NCI-H524 (cell line): ENCODE results near the gene PRKCH.

ENCODE experiments used
- DNase-seq, 2 experiments: peaks; one replicate each; lab custom pipeline; 2025; lab: John Stamatoyannopoulos, UW

PRKCH gene

GRCh38 chr14:61365667-61366212, 44.4 kb downstream of the PRKCH start:
- no peak for DNase-seq

- DNase-seq: no peak
These were observed 46.8 kb downstream of the PRKCH start for GRCh38 chr14:61368114-61368710.

GRCh38 chr14:61368781-61369453, 47.5 kb downstream of the PRKCH start:
- DNase-seq: no peak

- DNase-seq: no peak
These were observed 48.1 kb downstream of the PRKCH start for GRCh38 chr14:61369454-61369810.

GRCh38 chr14:61372379-61372778, 51.0 kb downstream of the PRKCH start:
- no peak for DNase-seq

- no peak for DNase-seq
These were observed 51.6 kb downstream of the PRKCH start for GRCh38 chr14:61372842-61373555.

GRCh38 chr14:61374284-61374683, 52.9 kb downstream of the PRKCH start:
- no peak for DNase-seq

DNA sequence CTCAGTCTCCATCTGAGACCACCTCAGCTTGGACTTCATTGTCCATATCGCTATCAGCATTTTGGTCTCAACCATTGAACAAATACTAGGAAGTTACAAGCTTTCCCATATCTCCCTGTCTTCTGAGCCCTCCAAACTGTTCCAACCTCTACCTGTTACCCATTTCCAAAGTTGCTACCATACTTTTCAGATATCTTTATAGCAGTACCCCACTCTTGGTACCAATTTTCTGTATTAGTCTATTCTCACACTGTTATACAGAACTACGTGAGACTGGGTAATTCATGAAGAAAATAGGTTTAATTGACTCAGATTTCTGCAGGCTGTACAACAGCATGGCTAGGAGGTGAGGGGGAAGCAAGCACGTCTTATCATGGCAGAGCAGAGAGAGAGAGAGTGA, 53.8 kb downstream of the PRKCH start:
- DNase-seq: no peak

DNA sequence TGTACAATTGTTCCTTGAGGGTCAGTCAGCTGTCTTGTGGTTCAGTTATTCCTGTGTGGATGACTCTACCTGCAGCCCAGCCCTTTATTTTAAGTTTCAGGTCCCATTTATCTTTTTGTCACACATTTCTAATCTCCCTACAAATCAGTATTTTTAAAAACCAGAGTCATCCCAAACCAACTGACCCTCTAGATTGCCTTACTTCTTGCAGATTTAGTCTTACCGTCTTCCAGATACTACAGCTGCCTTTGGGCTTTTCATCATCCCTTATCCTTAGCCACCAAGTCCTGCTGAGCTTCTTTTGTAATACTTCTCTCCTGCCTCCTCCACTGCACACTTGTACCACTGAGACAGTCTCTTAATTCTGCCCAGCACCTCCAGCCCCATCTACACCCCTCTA, 54.9 kb downstream of the PRKCH start:
- DNase-seq: no peak

- no peak for DNase-seq
These were observed 56.4 kb downstream of the PRKCH start for GRCh38 chr14:61377749-61378148.

DNA sequence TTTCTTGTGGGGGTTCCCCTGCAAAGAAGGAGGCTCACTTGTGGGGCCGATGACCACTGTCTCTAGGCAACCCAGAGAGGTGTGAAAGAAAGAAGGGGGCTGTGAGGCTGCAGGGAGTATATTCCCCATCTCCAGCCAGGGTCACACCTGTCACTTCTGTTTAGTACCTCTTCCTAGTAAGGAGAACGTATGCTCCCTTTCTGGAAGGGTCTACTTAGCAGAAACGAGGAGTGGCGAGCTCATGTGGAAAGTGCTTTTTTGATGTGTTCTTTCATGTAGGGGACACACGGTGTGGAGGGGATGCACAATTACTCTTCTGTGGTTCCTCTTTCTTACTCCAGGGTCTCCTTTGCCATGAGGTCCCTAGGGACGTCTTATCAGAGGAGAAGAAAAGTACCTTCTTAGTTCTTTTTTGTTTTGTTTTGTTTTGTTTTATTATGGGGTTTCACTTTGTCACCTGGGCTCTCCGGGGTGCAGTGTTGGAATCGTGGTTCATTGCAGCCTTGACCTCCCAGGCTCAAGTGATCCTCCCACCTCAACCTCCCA, 58.3 kb downstream of the PRKCH start:
- DNase-seq: no peak

DNA sequence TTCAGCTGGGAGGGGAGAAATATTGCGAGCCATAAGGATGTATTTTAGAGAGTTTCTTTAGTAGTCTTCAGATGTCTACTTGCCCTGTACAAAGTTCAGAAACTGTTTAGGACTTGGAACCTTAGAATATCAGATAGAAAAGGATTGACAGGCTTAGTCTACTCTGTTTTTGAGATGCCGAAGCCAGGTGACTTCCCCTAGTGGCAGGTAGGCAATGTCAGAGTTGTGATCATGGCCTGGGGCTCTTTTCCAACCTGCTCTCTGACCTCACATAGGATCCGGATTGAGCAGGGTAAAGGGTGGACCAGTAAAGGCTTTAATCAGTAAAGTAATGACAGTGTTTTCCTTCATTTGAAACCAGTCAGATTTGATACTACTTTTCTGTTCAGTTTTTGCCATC, 59.6 kb downstream of the PRKCH start:
- DNase-seq: no peak

DNA sequence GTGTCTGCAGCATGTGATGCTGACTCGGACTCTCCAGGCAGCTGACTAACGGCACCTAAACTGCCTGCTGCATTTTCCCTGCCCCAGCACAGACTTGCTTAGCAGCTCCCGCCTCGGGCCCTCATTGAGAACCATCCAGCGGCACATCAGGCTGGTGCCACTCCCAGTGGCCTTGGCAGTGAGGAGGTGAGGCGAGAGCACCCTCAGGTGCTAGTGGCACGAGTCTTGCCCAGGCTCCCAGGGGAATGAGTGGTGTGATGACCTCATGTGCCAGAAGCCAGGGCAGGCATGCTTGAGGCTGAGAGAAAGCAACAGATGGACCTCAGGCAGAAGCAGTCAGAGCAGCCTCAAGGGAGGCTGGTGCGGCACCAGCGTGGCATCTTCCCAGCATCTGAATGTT, 60.2 kb downstream of the PRKCH start:
- DNase-seq: peak in 1 of 2 experiments; percentile 11

DNA sequence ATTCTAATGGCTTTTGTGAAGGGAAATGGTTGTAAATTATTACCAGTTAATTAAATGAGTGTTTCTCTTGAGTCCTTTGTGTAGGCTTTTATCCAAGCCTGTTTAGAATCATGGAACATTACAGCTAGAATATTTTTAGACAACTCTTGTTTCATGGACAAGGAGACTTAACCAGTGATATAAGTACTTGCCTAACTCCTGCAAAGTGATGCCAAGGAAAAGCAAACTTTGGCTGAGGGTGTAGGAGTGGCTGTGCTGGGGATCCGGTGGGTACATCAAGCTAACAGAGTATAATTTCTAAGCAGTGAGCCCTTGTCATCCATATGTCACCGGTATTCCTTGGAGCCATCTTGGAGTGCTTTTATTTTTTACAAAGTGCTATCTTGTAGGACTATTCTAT, 61.5 kb downstream of the PRKCH start:
- DNase-seq: no peak

- no peak for DNase-seq
These were observed 63.8 kb downstream of the PRKCH start for GRCh38 chr14:61385002-61385685.

- DNase-seq: no peak
These were observed 64.9 kb downstream of the PRKCH start for GRCh38 chr14:61386173-61386772.

GRCh38 chr14:61387076-61387475, 65.7 kb downstream of the PRKCH start:
- DNase-seq: no peak

DNA sequence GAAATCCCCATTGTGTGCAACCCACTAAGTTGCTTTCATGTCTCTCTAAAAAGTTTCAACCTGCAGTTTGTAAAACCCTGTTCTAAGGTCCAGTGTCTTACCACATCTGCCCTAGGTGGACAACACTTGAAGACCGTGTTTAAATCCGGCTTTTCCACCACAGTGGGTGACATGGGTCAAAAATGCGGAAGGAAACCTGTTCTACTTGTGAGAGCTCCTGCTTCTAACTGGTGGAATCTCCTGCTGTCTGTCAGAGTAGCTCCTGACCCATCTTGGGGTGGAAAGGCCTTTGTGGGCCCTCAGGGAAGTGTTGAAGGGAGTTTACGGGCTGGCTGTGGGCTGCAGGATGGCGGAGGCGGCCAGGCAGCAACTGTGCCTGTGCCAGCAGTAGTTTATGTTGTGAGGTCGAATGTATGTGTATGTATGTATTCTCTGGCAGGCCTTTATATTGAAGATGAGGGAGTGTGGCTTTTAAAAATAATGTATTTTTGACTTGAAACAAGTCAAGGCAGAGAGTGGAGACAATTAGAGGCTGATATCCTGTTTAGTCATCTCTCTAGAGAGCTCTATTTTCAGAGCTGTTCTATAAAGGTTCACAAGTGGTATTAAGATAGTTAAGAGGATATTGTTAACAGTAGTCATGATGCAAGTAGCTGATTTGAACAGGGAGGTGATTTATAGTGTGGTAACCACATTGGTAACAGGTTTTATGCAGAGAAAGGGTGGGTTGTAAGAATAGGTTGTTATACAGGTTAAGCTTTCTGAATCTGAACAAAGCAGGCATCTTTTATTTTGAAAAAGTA, 67.0 kb downstream of the PRKCH start:
- peak; percentile 20 to 79 for DNase-seq

- no peak for DNase-seq
These were observed 67.7 kb downstream of the PRKCH start for GRCh38 chr14:61388976-61389576.

DNA sequence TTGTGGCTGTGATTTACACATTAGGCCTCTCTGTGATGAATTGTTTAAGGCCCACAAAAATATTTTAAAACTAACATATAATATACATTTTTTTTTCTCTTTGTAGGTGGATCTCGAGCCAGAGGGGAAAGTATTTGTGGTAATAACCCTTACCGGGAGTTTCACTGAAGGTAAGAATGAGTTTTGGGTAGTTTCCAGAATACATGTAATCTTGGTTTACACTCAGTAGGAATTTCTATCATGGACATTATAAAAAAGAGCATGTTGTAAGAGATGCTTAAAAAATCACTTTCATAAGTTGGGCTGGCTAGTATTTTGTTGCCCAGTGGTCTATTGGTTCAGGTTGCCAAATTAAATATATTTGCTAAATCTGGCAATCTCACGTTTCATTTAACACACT, 69.7 kb downstream of the PRKCH start:
- DNase-seq: no peak

DNA sequence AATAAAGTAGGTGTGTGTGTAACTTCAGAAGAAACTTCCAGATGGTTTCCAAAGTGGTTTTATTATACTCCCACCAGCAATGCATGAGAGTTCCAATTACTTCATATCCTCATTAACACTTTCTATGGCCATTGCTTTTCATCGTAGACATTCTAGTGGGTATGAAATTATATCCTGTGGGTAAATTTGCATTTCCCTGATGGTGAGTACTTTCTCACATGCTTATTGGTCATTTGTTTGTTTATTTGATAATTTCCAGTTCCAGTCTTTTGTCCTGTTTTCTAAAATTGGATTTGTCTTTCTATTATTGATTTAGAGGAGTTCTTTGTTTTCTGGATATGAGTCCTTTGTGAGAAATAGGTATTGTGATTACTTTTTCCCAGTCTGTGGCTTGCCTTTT, 70.9 kb downstream of the PRKCH start:
- DNase-seq: no peak
